BJ (cell line): Measurements from ENCODE around the gene ANO6. TPM values are rescaled to one million over a fixed set of nuclear protein-coding genes. Genes with fewer than 3 reads are reported as not detected.

Source experiments
- CTCF ChIA-PET: fragments of 350-600 bp; formaldehyde crosslinking; extraction: SDS; loops from one replicate; lab custom pipeline; 2021; ENCODE audit warnings: antibody characterized with exemption, inconsistent platforms; lab: Yijun Ruan, JAX
- POLR2A ChIA-PET: fragments of 300-600 bp; sonication (Branson Sonifier 250); formaldehyde crosslinking; extraction: SDS; loops from one replicate; lab custom pipeline; 2021; ENCODE audit warnings: antibody characterized with exemption; lab: Charles Lee
- DNase-seq: peaks from one replicate; pipeline ENCODE4 v3.0.0-alpha.2; 2011; ENCODE audit warnings: low read depth
- H3K27me3 ChIP-seq: 2 replicates; pipeline ENCODE4 v1.6.0; 2011; ENCODE audit warnings: low read length; ENCODE audit not compliant: control insufficient read depth, insufficient read depth
- H3K36me3 ChIP-seq: 2 replicates; pipeline ENCODE4 v1.5.1; 2011; ENCODE audit warnings: low read length; ENCODE audit not compliant: control insufficient read depth, insufficient read depth
- H3K4me3 ChIP-seq: 2 replicates; pipeline ENCODE4 v1.5.1; 2011; ENCODE audit warnings: low read depth, mild to moderate bottlenecking, control low read depth, low read length
- polyA plus RNA-seq: library from polyadenylated mRNA; depleted of rRNA; stranded (reverse); fragments of >200 nt; gene quantifications from 2 replicates; pipeline ENCODE4 v1.2.3, GENCODE V29; 2011
- TF ChIP-seq, protein P1 (sequence below): IDR thresholded peaks from 2 replicates; pipeline ENCODE4 v1.5.1; 2011; ENCODE audit warnings: low read depth, mild to moderate bottlenecking, control low read depth, inconsistent platforms, low read length, moderate library complexity; ENCODE audit not compliant: insufficient read depth

The ANO6 gene
- polyA plus RNA-seq, 1 experiment = 45.8 TPM

DNA sequence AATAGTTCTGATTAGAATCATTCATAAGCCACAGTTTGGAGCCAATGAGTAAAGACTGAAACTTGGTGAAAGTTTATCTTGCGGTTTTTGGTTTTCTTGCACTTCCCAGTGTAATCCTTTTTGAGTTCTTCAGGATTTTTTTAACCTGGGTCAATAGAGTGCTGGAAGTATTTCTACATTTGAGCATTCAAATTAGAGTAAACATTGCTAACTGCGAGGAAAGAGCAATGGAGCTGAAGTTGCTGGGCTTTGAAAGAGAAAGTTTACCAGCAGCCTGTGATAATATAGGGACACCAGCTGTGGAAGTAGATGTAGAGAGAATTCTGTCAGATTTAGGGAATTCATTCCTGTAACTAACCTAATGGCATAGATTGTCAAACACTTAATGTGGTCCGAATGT, 30.3 kb downstream of the ANO6 start:
- CTCF ChIA-PET = no interaction called here
- H3K4me3 ChIP-seq = no peak overlapping the region
- TF ChIP-seq, protein P1, sequence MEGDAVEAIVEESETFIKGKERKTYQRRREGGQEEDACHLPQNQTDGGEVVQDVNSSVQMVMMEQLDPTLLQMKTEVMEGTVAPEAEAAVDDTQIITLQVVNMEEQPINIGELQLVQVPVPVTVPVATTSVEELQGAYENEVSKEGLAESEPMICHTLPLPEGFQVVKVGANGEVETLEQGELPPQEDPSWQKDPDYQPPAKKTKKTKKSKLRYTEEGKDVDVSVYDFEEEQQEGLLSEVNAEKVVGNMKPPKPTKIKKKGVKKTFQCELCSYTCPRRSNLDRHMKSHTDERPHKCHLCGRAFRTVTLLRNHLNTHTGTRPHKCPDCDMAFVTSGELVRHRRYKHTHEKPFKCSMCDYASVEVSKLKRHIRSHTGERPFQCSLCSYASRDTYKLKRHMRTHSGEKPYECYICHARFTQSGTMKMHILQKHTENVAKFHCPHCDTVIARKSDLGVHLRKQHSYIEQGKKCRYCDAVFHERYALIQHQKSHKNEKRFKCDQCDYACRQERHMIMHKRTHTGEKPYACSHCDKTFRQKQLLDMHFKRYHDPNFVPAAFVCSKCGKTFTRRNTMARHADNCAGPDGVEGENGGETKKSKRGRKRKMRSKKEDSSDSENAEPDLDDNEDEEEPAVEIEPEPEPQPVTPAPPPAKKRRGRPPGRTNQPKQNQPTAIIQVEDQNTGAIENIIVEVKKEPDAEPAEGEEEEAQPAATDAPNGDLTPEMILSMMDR = no peak
- POLR2A ChIA-PET = no interaction called here
- no peak for DNase-seq
- H3K36me3 ChIP-seq = no peaks in the 10 kb centered on the region
- H3K27me3 ChIP-seq = no peaks in the 10 kb centered on the region

DNA sequence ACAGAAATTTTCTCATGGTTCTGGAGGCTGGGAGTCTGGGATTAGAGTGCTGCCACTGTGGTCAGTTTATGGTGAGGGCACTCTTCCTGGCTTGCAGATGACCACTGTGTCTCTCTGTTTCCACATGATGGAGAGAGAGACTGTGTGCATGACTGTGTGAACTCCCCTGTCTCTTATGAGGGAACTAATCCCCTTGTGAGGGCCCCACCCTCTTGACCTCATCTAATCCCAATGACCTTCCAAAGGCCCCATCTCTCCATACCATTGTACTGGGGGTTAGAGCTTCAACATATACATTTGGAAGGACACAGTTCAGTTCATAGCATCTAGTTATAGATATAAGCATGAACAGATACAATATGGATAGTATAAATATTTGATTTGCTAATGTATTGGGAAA, 31.7 kb downstream of the ANO6 start:
- Histone ChIP-seq H3K36me3 (no peaks in the 10 kb centered on the region), H3K4me3 (no peak overlapping the region), H3K27me3 (no peaks in the 10 kb centered on the region)
- no peak for DNase-seq
- TF ChIP-seq, protein P1 = no peak
- CTCF ChIA-PET = interaction anchor here (0.6 kb wide), 1 partner anchor 16 kb away, joined by 3 read pairs; no protein-coding TSS in a partner anchor
- POLR2A ChIA-PET = no interaction called here

DNA sequence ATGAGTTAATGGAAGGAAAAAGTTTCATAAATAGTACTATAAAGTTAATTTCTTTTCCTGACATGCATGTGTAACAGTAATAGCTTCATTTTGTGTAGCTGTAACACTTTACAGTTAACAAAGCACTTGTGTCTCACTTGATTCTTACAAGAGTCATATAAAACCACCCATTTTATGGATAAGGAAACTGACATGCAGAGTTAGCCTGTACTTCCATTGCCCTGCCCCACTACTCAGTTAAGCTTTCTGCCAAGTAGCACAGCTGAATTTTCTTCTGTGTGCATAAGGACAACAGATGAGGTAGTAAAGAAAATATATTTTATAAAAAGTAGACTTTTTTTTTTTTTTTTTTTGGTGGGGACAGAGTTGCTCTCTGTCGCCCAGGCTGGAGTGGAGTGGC, 32.2 kb downstream of the ANO6 start:
- Histone ChIP-seq H3K36me3 (no peaks in the 10 kb centered on the region), H3K4me3 (no peak overlapping the region), H3K27me3 (no peaks in the 10 kb centered on the region)
- DNase-seq = no peak
- CTCF ChIA-PET = interaction anchor here (0.6 kb wide), 1 partner anchor 15 kb away, joined by 3 read pairs; no protein-coding TSS in a partner anchor
- POLR2A ChIA-PET = no interaction called here
- TF ChIP-seq, protein P1 = no peak

DNA sequence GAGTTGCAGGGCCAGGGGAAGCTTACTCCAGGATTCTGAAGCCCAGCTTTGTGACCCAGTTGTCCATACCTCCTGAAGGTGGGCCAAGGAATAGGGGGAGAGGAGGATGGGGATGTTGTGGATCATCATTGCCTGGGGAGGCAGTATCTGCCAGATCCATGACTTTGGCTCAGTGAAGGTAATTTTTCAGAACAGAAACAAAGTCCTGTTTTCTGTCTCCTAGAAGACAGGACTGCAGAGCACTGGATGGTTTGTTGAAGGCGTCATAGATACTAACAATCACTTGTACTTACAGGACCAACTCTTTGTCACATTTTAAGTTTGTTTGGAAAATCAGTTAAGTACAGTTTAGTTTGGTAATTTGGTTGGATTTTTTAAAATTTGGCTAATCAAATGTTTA, 38.4 kb downstream of the ANO6 start:
- Histone ChIP-seq H3K27me3 (no peaks in the 10 kb centered on the region), H3K36me3 (no peaks in the 10 kb centered on the region), H3K4me3 (no peak overlapping the region)
- POLR2A ChIA-PET = no interaction called here
- DNase-seq = no peak
- CTCF ChIA-PET = interaction anchor here (1.0 to 1.8 kb wide), 3 partner anchors 12 to 290 kb away, joined by 3 to 7 read pairs (median 3); no protein-coding TSS in a partner anchor
- TF ChIP-seq, protein P1 = no peak

DNA sequence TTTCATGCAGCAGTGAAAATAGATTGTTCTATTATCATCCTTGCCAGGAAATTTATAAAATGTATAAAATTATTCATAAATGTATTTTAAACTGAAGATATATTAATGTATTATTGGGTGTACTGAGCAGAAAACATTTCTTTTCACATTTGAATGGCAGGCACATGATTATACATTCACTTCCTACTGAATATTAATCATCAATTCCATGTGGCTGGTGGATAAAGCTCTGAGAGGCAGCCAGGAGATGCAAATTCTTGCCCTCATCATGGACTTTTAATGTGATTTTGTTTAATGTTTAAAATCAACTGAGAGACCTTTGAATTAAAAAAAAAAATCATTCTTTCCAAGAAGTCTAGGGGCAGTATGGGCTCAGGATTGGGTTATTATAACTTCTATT, 40.8 kb downstream of the ANO6 start:
- DNase-seq = no peak
- ChIA-PET CTCF (no interaction called here), POLR2A (no interaction called here)

More for the DNA sequence above, 40.8 kb downstream of the ANO6 start:
- no peaks in the 10 kb centered on the region for H3K36me3 ChIP-seq
- TF ChIP-seq, protein P1 = no peak
- H3K27me3 ChIP-seq = no peaks in the 10 kb centered on the region
- no peak overlapping the region for H3K4me3 ChIP-seq
